Cerebellar nuclear complex (tissue), 1 donor: ENCODE results near the gene TRIM2.
A peak's percentile ranks its signal among the peaks of the same experiment; 100 is the strongest.

Experiments
- DNase-seq, 2 experiments: peaks; one replicate each; lab custom pipeline; 2025; lab: John Stamatoyannopoulos, UW

TRIM2 gene

DNA sequence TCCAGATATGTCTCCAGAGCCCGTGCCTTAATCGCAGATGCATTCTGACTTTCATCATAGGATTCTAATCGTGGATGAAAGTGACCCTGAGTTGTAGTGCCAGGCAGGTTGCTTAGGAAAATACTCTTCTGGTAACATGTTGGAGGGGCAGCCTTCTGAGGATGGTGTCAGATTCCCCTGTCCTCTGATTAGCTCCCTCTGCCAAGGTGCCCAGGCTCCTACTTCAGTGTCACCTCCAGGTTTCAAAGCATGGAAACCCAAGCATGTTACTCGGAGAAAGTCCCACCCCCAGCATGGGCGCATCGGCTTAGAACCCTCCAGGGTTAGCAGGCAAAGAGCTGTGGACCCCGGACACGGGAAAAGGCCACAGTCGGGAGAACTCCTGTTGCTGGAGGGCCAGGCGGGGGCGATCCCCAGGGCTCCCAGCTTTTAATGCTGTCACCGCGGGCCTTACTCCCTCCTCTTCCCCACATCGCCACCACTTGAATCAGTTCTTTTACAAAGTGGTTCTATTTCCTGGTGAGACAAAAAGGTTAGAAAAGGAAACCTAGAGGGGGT lies 44.5 kb downstream of the TRIM2 start:
- no peak for DNase-seq

GRCh38 chr4:153249199-153250041 lies 45.2 kb downstream of the TRIM2 start:
- peak in 1 of 2 experiments; percentile 21 for DNase-seq

- no peak for DNase-seq
Measured at GRCh38 chr4:153252122-153252521, 47.9 kb downstream of the TRIM2 start.

GRCh38 chr4:153255233-153255632 lies 51.0 kb downstream of the TRIM2 start:
- DNase-seq: no peak

DNA sequence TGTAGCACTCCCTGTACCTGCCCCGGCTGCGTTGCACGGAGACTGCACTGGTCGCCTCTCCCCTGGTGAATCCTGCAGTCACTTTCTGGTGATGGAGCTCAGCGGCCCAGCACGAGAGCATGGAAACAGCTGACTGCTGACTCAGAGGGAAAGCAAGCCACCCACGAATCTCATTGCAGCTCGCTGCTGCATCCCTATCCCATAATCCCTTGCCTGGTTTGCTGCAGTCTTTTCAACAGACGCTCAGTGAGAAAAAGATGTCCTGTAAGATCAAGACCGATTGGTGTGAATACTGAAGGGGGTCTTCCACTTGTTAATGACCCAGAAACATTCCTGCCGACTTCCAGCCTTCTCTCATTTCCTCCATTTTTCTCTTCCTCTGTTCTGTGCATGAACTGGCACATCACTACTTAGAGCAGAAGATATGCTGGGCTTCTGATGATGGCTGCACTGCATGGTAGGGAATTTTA lies 52.9 kb downstream of the TRIM2 start:
- peak; percentile 74 to 78 for DNase-seq

DNA sequence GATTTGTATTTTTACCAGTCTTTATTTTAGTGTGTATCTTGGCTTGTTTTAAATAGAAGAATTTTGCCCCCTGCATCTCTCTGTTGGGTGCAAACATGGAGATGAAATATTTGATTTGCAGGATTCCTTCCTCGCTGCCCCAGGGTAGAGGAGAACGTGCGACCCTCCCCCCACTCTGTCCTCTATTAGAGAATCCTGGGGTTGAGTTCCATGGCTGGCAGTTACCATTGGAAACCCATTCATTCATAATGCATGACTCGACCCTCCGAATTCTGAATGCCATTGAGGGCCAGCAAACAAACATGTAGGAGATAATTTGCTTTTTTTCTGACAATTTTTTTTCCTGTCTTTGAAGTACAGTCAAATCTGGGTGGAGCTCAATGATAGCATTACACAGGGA lies 53.7 kb downstream of the TRIM2 start:
- DNase-seq: no peak

- DNase-seq: no peak
Measured at GRCh38 chr4:153258750-153259149, 54.5 kb downstream of the TRIM2 start.

DNA sequence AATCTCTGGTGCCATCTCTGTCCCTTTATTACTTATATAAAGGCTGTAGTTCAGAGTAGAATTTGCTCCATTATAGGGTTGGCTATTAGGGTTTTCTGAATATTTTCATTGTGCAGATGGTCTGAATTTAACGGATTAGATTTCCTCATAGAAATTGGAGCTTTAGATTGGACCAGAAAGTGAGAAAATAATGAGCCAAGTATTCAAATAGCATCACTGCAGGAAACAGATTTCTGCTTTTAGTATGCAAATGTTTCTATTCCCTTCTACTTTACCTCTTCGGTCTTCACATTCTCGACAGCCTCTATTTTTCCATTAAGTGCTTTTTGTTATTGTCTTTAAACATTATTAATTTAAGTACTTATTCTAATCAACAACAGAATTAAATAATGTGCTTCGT lies 55.4 kb downstream of the TRIM2 start:
- no peak for DNase-seq

DNA sequence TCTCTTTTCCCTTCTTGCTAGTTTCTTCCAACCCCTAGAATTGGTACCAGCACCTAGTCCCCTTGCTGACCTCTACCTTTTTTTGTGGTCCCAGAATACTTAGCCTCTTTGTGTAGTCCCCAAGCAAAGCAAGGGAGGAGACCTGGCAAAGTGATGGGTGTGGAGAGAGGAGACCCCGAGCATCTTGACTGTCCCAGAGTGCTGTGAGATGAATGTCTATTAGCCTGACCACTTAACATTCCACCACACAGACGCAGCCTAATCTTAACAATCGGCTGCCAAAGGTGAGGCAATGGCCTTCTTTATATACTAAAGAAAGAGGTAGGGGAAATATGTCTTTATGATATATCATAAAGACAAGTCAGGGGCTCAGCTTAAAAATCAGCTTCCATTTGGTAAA lies 55.9 kb downstream of the TRIM2 start:
- no peak for DNase-seq

DNA sequence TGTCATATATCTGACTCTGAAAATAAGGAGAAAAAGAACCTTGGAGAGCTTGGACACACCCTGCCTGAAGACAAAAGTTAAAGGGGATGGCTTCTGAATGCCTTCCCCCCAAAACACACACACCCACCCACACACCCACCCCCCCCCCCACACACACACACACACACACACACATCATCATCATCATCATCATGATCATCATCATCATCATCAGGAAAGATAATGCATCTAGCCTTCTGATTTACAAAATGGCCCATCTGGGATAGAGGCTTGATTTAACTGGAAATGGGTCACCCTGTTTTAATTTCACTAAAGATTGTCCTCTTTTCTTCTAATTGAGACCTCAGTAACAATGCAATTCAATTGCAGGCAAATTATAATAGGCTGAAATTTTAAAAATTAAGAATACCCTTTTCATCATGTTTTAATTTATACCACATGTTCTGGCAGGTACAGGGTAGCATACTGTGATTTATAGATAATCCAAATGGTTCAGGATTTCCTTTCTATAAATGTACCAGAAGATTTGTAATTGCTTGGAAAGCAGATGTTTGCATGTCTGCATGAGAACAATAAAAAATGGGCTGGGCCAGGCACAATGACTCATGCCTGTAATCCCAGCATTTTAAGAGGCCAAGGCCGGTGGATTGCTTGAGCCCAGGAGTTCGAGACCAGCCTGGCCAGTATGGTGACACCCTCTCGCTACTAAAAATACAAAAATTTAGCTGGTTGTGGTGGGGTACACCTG lies 56.5 kb downstream of the TRIM2 start:
- no peak for DNase-seq

GRCh38 chr4:153261461-153261860 lies 57.2 kb downstream of the TRIM2 start:
- DNase-seq: no peak

DNA sequence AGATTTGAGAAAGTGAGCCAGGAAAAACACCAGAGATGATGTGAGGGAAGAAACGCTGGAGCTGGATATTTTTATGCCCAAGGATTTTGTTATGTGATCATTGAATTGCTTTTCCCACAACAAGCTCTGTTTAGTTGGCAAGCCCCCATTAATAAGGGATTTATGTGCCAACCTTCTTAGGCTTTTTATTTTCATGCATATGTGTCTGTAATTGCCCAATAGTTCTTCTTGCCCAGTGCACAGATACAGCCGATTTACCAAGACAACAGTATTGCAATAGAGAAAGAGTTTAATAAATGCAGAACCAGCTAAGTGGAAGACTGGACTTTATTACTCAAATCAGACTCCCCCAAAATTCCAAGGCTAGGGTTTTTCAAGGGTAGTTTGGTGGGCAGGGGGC lies 57.7 kb downstream of the TRIM2 start:
- DNase-seq: no peak

DNA sequence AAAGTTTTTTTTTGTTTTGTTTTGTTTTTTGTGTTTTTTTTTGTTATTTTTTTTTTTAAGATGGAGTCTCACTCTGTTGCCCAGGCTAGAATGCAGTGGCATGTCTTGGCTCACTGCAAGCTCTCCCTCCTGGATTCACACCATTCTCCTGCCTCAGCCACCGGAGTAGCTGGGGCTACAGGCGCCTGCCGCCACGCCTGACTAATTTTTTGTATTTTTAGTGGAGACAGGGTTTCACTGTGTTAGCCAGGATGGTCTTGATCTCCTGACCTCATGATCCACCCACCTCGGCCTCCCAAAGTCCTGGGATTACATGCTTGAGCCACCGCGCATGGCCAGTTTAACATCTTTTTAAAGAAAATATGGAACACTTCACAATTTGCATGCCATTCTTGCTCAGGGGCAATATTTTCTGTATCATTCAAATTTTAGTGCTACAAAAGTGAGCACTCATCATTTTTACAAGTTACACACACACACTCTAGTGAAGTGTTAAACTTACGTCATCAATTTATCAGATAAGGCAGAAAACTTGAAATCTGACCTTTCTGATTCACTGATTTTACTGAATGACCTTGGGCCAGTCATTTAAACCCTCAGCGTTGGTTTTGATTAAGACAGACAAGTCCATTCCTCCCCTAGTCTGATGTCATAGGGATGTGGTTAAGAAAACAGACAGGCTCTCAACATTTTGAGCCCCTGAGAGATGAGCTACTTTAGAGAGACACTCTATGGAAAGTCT lies 61.2 kb downstream of the TRIM2 start:
- DNase-seq: no peak

DNA sequence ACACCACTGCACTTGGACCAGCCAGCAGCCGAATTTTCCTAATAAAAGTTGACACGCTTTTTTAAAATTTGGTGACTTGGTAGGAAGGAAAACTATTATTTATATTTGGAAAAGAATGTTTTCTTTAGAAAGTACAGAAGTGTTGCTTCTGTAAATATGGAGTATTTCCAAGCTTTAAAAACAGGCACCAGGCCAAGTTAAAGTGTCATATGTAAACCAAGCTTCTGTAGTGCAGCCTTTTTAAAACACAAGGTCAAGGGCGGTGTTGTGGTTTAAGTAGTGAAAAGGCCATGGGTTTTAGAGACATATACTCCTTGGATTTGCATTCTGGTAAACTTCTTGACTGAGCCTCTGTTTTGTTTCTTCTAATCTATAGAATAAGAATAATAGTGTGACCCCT lies 62.7 kb downstream of the TRIM2 start:
- DNase-seq: no peak

- DNase-seq: no peak
Measured at GRCh38 chr4:153267890-153268289, 63.6 kb downstream of the TRIM2 start.

- no peak for DNase-seq
Measured at GRCh38 chr4:153268295-153268694, 64.1 kb downstream of the TRIM2 start.

DNA sequence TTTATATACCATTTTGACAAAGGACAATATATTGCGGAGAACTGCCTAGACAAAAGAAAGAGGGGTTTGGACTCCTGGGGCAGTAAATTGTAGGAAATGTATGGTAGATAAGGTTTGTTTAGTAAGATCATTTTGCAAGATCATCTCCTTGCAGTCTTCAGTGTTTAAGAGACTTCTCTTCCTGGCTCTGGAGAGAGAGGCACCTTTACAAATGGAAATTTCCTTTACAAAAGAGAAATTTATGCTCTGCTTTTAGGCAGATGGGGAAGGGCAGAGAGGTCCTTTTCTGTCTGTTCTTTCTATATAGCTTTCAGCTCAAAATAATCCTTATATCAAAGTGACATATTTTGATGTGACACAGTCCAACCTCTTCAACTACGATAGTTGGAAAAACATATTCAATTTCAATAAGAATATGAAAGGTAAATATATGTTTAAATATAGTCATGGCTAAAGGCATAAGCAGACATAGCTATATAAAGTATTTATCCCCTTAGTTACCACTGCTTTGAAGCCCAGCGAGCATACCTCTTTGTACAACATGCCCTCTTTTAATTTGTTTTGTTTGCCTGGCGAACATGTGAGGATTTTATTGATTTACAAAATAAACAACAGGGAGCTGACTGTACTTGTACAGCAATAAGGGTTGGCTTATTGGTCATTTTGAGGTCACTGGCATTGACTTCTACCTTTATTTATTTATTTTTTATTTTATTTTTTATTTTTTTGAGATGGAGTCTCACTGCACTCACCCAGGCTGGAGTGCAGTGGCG lies 65.2 kb downstream of the TRIM2 start:
- DNase-seq: no peak

DNA sequence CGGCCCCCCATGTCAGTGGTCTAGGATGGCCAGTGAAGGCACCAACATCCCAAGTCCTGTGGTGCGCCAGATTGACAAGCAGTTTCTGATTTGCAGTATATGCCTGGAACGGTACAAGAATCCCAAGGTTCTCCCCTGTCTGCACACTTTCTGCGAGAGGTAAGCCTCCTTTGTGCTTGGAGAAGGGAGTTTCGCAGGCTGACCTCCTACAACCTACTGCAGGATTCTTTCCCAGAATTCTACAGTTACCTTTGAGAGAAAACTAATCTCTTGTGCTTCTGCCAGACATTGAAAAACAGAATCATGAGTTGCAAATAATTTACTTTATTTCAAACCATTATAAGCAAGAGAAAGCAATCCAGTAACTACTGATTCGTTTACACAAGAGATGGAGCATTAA lies 66.1 kb downstream of the TRIM2 start:
- no peak for DNase-seq

DNA sequence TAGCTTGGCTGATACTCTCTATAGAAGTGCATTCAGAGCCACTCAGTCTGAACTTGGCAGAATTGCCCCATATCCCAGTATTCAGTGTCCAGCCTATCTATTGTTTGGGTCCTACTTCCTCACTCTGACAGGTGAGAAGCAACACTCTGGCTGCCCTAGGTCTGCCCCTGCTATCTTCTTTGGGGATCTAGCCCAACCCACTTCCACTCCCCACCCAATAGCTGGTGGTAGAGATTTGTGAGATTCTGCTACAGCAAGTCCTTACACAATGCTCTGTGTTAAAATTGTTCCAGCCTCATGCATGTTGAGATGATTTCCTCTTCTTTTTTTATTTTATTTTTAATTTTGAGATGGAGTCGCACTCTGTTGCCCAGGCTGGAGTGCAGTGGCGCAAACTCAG lies 67.6 kb downstream of the TRIM2 start:
- DNase-seq: no peak

GRCh38 chr4:153273751-153274150 lies 69.5 kb downstream of the TRIM2 start:
- no peak for DNase-seq

- no peak for DNase-seq
Measured at GRCh38 chr4:153274967-153275366, 70.7 kb downstream of the TRIM2 start.
